WI38 (cell line): ENCODE results near the gene OR51G2.

Source experiments
- H3K4me3 ChIP-seq: 2 replicates; pipeline ENCODE4 v1.5.1; 2011; ENCODE audit warnings: low read depth, mild to moderate bottlenecking, control low read depth, low read length
- TF ChIP-seq, protein P1 (sequence below): IDR thresholded peaks from 2 replicates; pipeline ENCODE4 v1.5.1; 2012; ENCODE audit warnings: low read depth, mild to moderate bottlenecking, control low read depth, low read length

OR51G2 gene

DNA sequence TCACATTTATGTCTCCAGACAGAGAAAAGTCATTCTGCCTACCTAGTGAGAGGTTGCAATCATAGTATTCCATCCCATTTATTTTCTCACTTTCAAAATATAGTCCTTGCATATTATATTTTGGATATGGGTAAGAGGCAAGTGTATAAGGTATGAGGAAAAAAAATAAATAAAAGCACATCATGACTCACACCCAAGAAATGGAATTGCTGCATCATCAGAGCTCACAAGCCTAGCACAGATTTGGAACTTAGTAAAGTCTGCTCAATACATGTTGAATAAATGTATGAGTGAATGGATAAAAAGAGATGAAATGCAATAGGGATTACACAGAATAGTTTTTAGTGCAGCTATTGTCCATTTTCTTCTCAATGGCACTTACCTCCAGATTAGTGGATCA is 7.5 kb upstream of the OR51G2 start:
- H3K4me3 ChIP-seq: no peak overlapping the region
- TF ChIP-seq, protein P1, sequence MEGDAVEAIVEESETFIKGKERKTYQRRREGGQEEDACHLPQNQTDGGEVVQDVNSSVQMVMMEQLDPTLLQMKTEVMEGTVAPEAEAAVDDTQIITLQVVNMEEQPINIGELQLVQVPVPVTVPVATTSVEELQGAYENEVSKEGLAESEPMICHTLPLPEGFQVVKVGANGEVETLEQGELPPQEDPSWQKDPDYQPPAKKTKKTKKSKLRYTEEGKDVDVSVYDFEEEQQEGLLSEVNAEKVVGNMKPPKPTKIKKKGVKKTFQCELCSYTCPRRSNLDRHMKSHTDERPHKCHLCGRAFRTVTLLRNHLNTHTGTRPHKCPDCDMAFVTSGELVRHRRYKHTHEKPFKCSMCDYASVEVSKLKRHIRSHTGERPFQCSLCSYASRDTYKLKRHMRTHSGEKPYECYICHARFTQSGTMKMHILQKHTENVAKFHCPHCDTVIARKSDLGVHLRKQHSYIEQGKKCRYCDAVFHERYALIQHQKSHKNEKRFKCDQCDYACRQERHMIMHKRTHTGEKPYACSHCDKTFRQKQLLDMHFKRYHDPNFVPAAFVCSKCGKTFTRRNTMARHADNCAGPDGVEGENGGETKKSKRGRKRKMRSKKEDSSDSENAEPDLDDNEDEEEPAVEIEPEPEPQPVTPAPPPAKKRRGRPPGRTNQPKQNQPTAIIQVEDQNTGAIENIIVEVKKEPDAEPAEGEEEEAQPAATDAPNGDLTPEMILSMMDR: no peak

DNA sequence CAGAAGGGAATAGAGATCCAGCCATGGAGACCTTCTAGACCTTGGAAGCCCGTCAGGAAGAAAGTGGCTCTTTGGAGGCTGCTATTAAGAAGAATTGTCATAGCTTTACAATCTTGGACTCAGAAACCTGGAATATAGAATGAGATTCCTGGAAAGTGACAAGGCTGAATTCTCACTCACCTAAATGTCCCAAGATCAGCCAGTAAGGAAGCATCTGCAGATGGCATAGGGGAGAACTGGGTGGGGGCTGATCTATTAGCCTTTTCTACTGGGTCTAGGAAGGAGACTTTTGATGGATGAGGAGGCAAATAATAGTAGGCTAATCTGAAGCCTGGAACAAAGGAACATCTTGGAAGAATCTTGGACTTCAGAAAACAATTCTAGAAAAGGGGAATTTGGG is 5.1 kb upstream of the OR51G2 start, which contains the start of gene OR51G1:
Gene OR51G1 (minus strand): TSS at position 101 of the 400 bp plus-strand sequence. CDS start 0 bp downstream, at position 101.
- no peak within 1 kb of the TSS for H3K4me3 ChIP-seq
- TF ChIP-seq, protein P1: no peak

DNA sequence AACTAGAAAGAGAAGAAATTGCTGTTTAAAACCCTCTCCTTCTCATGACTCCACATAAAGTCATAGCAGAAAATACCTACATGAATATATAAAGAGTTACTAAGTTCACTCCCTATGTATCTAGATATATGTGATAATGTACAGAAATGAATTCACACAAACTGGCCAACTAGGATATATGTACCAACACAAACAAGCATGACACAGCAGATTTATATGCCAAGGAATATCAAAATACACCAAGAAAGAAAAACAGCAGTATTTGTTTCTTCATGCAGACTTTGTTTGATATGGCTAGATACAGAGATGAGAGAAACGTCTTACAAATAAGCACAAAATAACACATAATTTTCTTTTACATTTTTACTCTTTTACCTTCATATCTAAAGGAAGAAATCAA is 3.2 kb upstream of the OR51G2 start:
- no peak overlapping the region for H3K4me3 ChIP-seq
- TF ChIP-seq, protein P1: no peak

DNA sequence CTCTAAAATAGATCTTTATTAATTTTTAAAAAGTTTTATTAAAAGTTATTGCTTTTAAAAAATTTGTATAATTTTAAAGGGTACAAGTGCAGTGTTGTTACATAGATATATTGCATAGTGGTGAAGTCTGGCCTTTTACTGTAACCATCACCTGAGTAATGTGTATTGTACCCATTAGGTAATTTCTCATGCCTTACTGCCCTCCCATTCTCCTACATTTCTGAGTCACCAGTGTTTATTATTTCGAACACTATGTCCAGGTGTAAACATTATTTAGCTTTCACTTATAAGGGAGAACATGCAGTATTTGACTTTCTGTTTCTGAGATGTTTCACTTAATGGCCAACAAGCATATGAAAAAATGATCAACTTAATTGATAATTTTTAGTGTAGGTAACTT is 2.6 kb upstream of the OR51G2 start:
- no peak overlapping the region for H3K4me3 ChIP-seq

DNA sequence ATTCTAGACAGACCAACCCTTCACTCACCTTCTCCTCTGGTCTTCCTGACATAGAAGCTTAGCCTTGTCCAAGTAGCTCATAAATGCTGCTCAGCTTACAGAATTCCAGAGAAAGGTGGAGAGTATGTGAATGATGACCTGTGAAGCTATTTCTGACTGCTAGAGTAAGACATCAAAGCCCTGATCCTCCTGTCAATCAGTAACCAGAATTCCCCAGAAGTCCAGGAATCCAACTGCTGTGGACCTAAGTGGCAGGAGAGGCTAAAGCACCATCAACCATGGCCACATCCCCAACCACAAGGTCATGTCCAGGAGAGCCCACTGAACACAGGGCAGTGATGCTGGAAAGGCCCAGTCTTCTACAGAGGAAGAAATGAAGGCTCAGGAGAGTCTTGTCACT is 2.6 kb downstream of the OR51G2 start:
- no peak overlapping the region for H3K4me3 ChIP-seq
- TF ChIP-seq, protein P1: no peak

More for the DNA sequence above, 2.6 kb upstream of the OR51G2 start:
- TF ChIP-seq, protein P1: no peak

DNA sequence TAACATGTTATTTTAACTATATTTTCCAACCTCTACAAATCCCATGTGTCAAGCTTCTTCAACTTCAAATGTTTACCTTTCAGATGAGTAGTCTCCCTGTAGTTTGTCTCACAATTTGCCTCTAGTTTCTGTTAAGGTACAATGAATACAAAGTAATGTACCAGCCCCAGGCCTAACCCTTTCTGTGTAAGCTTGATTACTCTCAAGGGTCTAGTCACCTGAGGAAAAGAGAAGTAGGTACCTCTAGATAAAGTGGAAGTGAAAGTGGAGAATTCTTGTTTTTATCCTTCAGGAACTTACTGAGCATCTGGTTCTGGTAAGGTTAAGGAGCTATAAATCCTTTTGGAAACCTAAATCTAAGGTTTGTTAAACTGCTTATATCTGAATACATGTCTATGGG is 15.7 kb downstream of the OR51G2 start, which contains the start of gene OR51A7:
Gene OR51A7 (plus strand): TSS at position 300 of the 400 bp plus-strand sequence. CDS start 3,587 bp downstream, outside the sequence.
- TF ChIP-seq, protein P1: no peak
- no peak within 1 kb of the TSS for H3K4me3 ChIP-seq

DNA sequence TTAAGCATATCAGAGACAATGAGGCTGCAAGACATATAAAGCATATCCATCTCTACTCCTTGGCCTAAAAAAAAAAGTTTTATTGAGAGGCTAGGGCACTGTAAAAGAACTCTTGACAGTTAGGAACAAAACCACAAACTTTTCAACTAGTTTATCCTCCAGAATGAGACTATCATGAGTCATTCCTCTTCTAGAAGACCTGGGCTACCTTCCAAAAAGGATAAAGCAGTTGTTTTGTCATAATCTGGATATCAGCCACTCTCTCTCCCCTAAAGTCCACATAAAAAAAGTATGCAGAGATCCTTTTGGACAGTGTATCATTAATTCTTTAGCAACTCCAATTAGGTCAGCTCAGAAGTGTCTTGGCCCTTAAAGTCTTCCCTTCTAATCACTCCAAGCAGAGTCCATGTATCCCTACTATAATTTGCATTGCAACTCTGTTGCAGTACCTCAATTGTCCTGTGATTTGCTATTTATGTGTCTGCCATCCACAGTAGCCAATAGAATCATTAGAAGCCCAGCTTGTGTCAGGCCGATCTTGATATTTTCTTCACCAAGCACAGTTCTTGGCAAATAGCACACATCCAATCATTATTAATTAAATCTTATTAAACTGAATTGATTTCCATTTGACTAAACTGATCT is 27.0 kb downstream of the OR51G2 start:
- TF ChIP-seq, protein P1: peak; percentile 9; the same call in 1 of the 2 replicates
- H3K4me3 ChIP-seq: no peak overlapping the region
